Gastrocnemius medialis (tissue), 4 donors: ENCODE measurements around the gene GHSR.

Experiments used
- POLR2A ChIP-seq, 2 donors: fragments of 450-650 bp; IDR thresholded peaks; one replicate each; pipeline ENCODE4 v1.6.1; 2017; ENCODE audit warnings: antibody characterized with exemption in 2 of 2, mild to moderate bottlenecking in 2 of 2, moderate library complexity in 2 of 2
- TF ChIP-seq, protein P1 (sequence below), 5 experiments: fragments of 450-650 bp in 3 of 5; fragments of 200-600 bp in 2 of 5; sonication (generic) in 2 of 5; IDR thresholded peaks in 4 of 5; conservative IDR thresholded peaks in 1 of 5; 1 replicate in 4 of 5; 2 replicates in 1 of 5; pipeline ENCODE4 v1.5.1; 2016 to 2019; ENCODE audit warnings: antibody characterized with exemption in 5 of 5, mild to moderate bottlenecking in 3 of 5, moderate library complexity in 3 of 5

- TF ChIP-seq, protein P1, sequence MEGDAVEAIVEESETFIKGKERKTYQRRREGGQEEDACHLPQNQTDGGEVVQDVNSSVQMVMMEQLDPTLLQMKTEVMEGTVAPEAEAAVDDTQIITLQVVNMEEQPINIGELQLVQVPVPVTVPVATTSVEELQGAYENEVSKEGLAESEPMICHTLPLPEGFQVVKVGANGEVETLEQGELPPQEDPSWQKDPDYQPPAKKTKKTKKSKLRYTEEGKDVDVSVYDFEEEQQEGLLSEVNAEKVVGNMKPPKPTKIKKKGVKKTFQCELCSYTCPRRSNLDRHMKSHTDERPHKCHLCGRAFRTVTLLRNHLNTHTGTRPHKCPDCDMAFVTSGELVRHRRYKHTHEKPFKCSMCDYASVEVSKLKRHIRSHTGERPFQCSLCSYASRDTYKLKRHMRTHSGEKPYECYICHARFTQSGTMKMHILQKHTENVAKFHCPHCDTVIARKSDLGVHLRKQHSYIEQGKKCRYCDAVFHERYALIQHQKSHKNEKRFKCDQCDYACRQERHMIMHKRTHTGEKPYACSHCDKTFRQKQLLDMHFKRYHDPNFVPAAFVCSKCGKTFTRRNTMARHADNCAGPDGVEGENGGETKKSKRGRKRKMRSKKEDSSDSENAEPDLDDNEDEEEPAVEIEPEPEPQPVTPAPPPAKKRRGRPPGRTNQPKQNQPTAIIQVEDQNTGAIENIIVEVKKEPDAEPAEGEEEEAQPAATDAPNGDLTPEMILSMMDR (IDR thresholded peaks at IDR 0.05 in 4 of 5, conservative IDR thresholded peaks at IDR 0.05 in 1 of 5), result no peak
- TF ChIP-seq POLR2A (IDR thresholded peaks at IDR 0.05), result no peak
These were observed 19.0 kb upstream of the GHSR start for GRCh38 chr3:172467170-172467824.
